ENCODE data around the gene ELOVL5. TPM values are rescaled to one million over a fixed set of nuclear protein-coding genes. Genes with fewer than 3 reads are reported as not detected.
"Not testable (repeated sequence)": the region's sequence is repeated elsewhere in the genome, so short reads cannot be mapped to it uniquely, and the experiment has no call there.

ELOVL5 gene
- polyA plus RNA-seq, 5 donors = 58.0 to 70.0 (median 62.3) TPM

GRCh38 chr6:53333439-53334408 is 15.0 kb downstream of the ELOVL5 start:
- no peak for DNase-seq

DNA sequence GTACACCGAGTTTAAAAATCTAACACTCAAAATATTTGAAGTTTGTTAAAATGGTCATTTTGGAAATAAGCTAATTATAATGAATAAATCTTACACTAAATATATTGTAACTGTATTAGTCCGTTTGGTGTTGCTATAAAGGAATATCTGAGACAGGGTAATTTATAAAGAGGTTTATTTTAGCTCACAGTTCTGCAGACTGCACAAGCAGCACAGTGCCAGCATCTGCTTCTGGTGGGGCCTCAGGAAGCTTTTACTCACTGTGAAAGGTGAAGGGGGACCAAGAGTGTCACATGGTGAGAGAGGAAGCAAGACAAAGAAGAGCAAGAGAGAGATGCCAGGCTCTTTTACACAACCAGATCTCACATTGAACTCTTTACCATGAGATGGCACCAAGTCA is 17.1 kb downstream of the ELOVL5 start:
- no peak for DNase-seq

DNA sequence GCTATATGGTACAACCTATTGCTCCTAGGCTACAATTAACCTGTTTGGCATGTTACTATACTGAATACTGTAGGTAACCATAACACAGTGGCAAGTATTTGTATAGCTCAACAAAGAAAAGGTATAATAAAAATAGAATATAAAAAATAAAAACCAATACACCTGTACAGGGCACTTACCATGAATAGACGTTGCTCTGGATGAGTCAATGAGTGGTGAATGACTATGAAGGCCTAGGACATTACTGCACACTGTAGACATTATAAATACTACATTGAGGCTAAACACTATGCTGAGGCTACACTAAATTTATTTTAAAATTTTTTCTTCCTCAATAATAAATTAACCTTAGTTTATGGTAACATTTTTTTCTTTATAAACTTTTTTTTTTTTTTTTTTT is 18.6 kb downstream of the ELOVL5 start:
- DNase-seq = no peak

DNA sequence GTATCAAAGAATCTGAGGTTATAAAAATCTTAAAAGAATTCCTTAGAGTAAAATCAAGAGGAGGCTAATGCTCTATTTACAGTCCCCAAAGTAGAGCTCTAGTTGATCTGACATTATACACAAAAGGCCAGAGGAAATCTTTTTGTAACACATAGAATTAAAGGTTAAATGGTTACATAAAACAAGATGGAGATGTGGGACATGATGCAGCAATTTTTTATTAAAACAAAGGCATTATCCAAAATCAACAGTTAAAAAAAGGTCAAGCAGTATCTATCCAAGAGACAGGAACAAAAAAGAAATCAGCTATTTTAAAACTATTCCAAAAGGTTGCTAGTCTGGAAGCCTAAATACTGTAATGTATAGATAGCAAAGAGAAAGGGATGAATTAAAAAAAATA is 20.4 kb downstream of the ELOVL5 start:
- DNase-seq = no peak

- no peak for DNase-seq
Observed at GRCh38 chr6:53327017-53327395, 21.7 kb downstream of the ELOVL5 start.

GRCh38 chr6:53326372-53327016 is 22.3 kb downstream of the ELOVL5 start:
- DNase-seq = no peak

GRCh38 chr6:53325785-53326184 is 23.0 kb downstream of the ELOVL5 start:
- no peak for DNase-seq

GRCh38 chr6:53322188-53323029 is 26.3 kb downstream of the ELOVL5 start:
- no peak for DNase-seq

DNA sequence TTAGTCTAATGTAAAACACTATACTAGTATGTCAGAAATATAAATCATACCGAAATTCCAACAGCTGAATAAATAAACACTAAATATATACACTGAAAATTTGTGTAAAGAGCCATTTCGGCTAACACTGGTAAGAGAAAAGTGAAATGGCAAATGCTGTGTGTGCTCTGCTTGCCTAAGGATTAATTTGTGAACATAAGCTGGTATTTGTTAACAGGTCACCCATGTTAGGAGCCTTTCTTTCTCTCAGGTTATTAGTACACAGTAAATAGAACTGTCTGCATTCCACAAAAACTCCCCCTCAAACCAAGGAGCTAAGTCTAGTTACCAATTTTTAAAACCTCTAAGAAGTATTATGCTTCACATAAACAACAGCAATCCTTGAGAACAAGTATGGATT is 27.0 kb downstream of the ELOVL5 start:
- no peak for DNase-seq

GRCh38 chr6:53320964-53321363 is 27.8 kb downstream of the ELOVL5 start:
- DNase-seq = no peak

DNA sequence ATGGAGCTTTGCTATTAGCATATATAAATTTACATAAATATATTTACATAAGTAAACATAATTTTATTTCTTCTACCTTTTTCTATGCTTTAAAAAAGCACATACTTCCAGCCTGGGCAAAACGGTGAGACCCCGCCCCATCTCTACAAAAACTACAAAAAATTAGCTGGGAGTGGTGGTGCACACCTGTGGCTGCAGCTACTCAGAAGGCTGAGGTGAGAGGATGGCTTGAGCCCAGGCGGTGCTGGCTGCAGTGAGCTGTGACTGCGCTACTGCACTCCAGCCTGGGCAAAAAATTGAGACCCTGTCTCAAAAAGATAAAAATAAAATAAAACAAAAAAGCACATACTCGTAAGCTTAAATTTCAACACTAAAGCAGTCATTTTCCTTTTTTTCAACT is 30.3 kb downstream of the ELOVL5 start:
- DNase-seq = no peak

DNA sequence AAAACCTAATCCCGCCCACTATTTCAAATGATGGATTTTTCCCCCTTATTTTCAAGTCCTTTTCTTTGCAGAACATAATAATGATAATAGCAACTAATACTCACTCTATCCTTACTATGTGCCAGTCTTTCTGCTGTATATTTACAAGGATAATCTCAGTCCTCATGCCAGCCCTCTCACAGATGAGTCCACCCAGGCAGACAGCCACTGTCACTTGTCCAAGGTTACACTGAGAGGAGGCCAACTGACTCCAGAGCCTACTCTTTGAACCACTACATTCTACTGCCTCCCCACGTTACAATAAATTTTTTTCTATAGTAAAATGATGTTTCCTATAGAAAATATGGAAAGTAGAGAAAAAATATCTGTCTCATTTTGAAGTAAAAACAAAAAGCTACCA is 30.9 kb downstream of the ELOVL5 start:
- DNase-seq = no peak

DNA sequence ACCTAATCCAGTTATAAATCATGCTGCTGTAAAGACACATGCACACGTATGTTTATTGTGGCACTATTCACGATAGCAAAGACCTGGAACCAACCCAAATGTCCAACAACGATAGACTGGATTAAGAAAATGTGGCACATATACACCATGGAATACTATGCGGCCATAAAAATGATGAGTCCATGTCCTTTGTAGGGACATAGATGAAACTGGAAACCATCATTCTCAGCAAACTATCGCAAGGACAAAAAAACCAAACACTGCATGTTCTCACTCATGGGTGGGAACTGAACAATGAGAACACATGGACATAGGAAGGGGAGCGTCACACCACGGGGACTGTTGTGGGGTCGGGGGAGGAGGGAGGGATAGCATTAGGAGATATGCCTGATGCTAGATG is 31.5 kb downstream of the ELOVL5 start:
- not testable (repeated sequence) for DNase-seq

GRCh38 chr6:53316142-53316541 is 32.6 kb downstream of the ELOVL5 start:
- no peak for DNase-seq

DNA sequence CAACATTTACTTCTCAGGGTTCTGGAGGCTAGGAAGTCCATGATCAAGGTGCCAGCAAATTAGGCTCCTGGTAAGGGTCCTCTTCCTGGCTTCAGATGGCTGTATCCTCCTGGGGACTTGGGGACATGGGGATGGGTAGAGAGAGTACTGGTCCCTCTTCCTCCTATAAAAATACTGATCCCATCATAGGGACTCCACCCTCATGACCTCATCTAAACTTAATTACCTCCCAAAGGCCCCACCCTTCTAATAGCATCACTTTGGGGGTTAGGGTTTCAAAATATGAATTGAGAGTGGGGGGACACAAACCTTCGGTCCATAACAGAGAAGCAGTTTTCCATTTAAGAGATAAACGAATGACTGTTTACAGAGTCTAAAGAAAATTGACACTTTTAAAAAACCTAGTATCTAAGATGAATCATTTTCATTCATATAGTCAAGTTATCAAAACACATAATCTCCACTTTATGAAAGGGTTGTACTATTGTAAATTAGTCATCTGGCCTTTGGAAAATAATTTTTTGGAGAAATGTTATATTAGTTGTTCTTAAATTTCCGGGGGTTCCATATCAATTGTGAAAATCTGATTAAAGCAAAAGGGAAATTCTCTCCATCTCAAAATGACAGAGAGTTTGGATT is 33.5 kb downstream of the ELOVL5 start:
- no peak for DNase-seq

- no peak for DNase-seq
Observed at GRCh38 chr6:53313784-53314400, 34.9 kb downstream of the ELOVL5 start.

DNA sequence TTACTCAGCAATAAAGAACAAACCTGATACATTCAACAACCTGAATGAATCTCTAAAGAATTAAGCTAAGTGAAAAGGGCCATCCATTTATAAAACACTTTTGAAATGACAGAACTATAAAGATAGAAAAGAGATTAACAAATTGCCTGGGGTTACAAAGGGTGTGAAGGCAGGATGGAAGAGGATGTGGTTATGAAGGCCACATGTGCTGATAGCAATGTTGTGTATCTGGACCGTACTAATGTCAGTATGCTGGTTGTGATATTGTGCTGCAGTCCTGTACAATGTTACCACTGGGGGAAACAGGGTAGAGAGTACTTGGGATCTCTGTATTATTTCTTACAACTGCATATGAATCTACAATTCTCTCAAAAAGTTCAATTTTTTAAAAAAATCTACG is 36.4 kb downstream of the ELOVL5 start:
- DNase-seq = no peak

DNA sequence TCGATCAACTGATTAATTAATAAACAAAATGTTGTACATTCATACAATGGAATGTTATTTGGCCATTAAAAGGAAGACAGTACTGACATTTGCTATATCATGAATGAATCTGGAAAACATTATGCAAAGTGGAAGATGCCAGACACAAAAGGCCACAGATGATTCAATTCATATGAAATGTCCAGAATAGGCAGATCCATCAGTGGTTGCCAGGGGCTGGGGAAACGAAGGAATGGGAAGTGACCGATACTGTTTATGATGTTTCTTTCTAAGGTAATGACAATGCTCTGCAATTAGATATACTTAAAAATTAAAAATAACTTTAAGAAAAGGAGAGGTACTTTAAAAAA is 37.2 kb downstream of the ELOVL5 start:
- no peak for DNase-seq

DNA sequence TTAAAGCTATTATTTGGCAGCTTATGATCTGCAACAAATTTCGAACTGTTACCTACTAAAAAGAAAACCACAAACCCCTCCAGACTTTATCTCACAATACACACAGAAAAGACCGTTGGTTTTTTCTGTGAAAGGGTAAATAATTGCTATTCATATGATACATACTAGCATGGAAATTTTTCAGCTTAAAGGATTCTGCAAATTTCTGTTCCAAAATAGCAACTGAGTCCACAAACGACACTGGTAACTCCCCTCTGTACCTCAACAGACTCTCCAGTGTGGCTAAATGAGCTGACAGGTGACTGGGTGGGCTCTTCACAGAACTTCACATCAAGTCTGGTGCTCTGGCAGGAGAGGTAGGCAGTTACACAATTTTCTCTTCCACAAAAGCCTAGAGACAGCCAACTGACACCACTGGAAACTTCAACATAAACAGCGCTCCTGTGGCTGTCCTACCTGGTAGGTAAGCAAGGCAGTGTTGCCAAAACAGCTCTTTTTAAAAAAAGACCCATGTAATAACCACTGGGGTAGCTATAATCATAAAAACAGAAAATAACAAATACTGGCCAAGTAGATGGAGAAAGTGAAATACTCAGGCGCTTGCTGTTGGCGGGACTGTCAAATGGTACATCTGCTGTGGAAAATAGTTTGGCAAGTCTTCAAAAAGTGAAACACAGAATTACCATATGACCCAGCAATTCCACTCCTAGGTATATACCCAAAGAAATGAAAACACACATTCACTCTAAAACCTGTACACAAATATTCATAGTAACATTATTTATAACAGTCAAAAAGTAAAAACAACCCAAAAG is 37.8 kb downstream of the ELOVL5 start:
- no peak for DNase-seq

DNA sequence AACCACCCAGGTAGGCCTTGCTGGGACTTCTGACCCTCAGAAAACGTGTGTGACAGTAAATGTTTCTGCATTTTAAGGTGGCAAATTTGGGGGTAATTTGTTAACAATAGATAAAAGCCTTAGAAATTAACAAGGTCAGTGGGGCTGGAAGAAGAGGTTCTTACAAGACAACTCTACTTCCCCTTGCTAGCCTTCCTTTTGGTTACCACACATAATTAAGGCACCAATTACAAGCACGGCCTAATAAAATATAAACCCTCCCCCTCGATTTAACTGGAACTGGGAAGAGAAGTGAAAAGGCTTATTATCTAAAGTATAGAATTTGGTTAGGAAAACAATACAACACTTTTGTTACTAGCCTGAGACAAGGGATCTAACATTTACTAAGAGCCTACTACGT is 38.8 kb downstream of the ELOVL5 start:
- DNase-seq = no peak

Data from right lung (tissue), 5 donors.